Fibroblast of pulmonary artery (primary cell): ENCODE measurements around the gene RNF121.

Source experiments
- DNase-seq: peaks from one replicate; pipeline ENCODE4 v3.0.0-alpha.2; 2010; ENCODE audit warnings: low read depth
- H3K4me3 ChIP-seq: replicated peaks from 2 replicates; pipeline ENCODE4 v1.5.1; 2011; ENCODE audit warnings: low read depth, mild to moderate bottlenecking, control low read depth, low read length, moderate library complexity
- CTCF ChIP-seq: IDR thresholded peaks from 2 replicates; pipeline ENCODE4 v1.5.1; 2011; ENCODE audit warnings: mild to moderate bottlenecking, control low read depth, low read length, inconsistent platforms; ENCODE audit errors: missing control alignments

RNF121 gene

GRCh38 chr11:72006309-72007088 is 77.7 kb downstream of the RNF121 start:
- no peak overlapping the region for H3K4me3 ChIP-seq
- no peak for DNase-seq
- no peak for TF ChIP-seq CTCF

- no peak for DNase-seq
- no peak for TF ChIP-seq CTCF
Observed at GRCh38 chr11:72007089-72007476, 78.2 kb downstream of the RNF121 start.

GRCh38 chr11:72007587-72007986 is 78.7 kb downstream of the RNF121 start:
- TF ChIP-seq CTCF, result no peak
- DNase-seq, result no peak
- H3K4me3 ChIP-seq, result no peak overlapping the region

More at GRCh38 chr11:72007089-72007476, 78.2 kb downstream of the RNF121 start:
- no peak overlapping the region for H3K4me3 ChIP-seq

GRCh38 chr11:72008728-72009127 is 79.9 kb downstream of the RNF121 start:
- no peak overlapping the region for H3K4me3 ChIP-seq
- no peak for TF ChIP-seq CTCF

GRCh38 chr11:72009156-72009555 is 80.3 kb downstream of the RNF121 start:
- DNase-seq, result no peak
- no peak for TF ChIP-seq CTCF
- H3K4me3 ChIP-seq, result no peak overlapping the region

More at GRCh38 chr11:72008728-72009127, 79.9 kb downstream of the RNF121 start:
- no peak for DNase-seq

GRCh38 chr11:72010529-72011233 is 81.8 kb downstream of the RNF121 start:
- TF ChIP-seq CTCF, result no peak
- DNase-seq, result no peak
- H3K4me3 ChIP-seq, result no peak overlapping the region
